Measurements from ENCODE around the gene ABCG8. TPM values are rescaled to one million over a fixed set of nuclear protein-coding genes. Genes with fewer than 3 reads are reported as not detected.

Gene ABCG8
- polyA plus RNA-seq, 1 of the 3 experiments (the other 2 are of a cell fraction), result not detected

DNA sequence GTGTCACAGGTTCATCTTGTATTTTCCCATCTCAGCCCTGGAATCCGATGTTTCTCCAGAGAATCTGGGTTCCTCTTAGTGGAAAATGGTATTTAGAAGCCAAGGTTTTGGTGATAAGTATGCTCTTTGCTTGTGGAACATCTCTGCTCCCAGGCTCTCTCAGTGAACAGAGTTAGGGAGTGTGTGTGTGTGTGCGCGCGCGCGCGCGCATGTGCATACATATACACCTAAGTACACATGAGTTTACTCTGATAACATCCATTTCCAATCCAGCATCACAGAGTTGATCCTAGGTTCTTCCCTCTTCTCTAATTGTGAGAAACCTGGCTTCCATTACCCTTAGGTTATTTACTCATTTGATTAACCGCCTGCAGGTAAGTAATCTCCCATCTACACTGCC is 41.7 kb downstream of the ABCG8 start:
- TF ChIP-seq, protein P1, sequence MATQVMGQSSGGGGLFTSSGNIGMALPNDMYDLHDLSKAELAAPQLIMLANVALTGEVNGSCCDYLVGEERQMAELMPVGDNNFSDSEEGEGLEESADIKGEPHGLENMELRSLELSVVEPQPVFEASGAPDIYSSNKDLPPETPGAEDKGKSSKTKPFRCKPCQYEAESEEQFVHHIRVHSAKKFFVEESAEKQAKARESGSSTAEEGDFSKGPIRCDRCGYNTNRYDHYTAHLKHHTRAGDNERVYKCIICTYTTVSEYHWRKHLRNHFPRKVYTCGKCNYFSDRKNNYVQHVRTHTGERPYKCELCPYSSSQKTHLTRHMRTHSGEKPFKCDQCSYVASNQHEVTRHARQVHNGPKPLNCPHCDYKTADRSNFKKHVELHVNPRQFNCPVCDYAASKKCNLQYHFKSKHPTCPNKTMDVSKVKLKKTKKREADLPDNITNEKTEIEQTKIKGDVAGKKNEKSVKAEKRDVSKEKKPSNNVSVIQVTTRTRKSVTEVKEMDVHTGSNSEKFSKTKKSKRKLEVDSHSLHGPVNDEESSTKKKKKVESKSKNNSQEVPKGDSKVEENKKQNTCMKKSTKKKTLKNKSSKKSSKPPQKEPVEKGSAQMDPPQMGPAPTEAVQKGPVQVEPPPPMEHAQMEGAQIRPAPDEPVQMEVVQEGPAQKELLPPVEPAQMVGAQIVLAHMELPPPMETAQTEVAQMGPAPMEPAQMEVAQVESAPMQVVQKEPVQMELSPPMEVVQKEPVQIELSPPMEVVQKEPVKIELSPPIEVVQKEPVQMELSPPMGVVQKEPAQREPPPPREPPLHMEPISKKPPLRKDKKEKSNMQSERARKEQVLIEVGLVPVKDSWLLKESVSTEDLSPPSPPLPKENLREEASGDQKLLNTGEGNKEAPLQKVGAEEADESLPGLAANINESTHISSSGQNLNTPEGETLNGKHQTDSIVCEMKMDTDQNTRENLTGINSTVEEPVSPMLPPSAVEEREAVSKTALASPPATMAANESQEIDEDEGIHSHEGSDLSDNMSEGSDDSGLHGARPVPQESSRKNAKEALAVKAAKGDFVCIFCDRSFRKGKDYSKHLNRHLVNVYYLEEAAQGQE (IDR thresholded peaks at IDR 0.05; ENCODE audit: low read depth, low read length), result no peak
- TF ChIP-seq MEF2A (IDR thresholded peaks at IDR 0.05; ENCODE audit: borderline replicate concordance, low read depth), result no peak
- no peak for TF ChIP-seq TEAD4 (IDR thresholded peaks at IDR 0.05; ENCODE audit: borderline replicate concordance, insufficient read depth)
- TF ChIP-seq SMC3 (IDR thresholded peaks at IDR 0.05; ENCODE audit: low read depth, low read length), result no peak
- TF ChIP-seq RAD21 (IDR thresholded peaks at IDR 0.05; ENCODE audit: low read length), result no peak
- TF ChIP-seq, protein P2, sequence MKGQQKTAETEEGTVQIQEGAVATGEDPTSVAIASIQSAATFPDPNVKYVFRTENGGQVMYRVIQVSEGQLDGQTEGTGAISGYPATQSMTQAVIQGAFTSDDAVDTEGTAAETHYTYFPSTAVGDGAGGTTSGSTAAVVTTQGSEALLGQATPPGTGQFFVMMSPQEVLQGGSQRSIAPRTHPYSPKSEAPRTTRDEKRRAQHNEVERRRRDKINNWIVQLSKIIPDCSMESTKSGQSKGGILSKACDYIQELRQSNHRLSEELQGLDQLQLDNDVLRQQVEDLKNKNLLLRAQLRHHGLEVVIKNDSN (IDR thresholded peaks at IDR 0.05; ENCODE audit: borderline replicate concordance, low read depth), result no peak
- TF ChIP-seq GATA2 (CRISPR knock-in tag; IDR thresholded peaks at IDR 0.05), result no peak
- TF ChIP-seq FOXM1 (IDR thresholded peaks at IDR 0.05; ENCODE audit: low read depth), result no peak
- TF ChIP-seq, protein P3, sequence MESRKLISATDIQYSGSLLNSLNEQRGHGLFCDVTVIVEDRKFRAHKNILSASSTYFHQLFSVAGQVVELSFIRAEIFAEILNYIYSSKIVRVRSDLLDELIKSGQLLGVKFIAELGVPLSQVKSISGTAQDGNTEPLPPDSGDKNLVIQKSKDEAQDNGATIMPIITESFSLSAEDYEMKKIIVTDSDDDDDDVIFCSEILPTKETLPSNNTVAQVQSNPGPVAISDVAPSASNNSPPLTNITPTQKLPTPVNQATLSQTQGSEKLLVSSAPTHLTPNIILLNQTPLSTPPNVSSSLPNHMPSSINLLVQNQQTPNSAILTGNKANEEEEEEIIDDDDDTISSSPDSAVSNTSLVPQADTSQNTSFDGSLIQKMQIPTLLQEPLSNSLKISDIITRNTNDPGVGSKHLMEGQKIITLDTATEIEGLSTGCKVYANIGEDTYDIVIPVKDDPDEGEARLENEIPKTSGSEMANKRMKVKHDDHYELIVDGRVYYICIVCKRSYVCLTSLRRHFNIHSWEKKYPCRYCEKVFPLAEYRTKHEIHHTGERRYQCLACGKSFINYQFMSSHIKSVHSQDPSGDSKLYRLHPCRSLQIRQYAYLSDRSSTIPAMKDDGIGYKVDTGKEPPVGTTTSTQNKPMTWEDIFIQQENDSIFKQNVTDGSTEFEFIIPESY (IDR thresholded peaks at IDR 0.05; ENCODE audit: borderline replicate concordance, low read depth), result no peak
- TF ChIP-seq, protein P4, sequence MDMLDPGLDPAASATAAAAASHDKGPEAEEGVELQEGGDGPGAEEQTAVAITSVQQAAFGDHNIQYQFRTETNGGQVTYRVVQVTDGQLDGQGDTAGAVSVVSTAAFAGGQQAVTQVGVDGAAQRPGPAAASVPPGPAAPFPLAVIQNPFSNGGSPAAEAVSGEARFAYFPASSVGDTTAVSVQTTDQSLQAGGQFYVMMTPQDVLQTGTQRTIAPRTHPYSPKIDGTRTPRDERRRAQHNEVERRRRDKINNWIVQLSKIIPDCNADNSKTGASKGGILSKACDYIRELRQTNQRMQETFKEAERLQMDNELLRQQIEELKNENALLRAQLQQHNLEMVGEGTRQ (IDR thresholded peaks at IDR 0.05; ENCODE audit: borderline replicate concordance, low read depth, low read length), result no peak
- no peak for TF ChIP-seq GABPA (IDR thresholded peaks at IDR 0.05; ENCODE audit: low read depth)
- TF ChIP-seq, protein P5, sequence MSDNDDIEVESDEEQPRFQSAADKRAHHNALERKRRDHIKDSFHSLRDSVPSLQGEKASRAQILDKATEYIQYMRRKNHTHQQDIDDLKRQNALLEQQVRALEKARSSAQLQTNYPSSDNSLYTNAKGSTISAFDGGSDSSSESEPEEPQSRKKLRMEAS (IDR thresholded peaks at IDR 0.05; ENCODE audit: low read depth), result no peak
- TF ChIP-seq, protein P6, sequence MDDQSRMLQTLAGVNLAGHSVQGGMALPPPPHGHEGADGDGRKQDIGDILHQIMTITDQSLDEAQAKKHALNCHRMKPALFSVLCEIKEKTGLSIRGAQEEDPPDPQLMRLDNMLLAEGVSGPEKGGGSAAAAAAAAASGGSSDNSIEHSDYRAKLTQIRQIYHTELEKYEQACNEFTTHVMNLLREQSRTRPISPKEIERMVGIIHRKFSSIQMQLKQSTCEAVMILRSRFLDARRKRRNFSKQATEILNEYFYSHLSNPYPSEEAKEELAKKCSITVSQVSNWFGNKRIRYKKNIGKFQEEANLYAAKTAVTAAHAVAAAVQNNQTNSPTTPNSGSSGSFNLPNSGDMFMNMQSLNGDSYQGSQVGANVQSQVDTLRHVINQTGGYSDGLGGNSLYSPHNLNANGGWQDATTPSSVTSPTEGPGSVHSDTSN (IDR thresholded peaks at IDR 0.05), result no peak
- TF ChIP-seq CHD2 (IDR thresholded peaks at IDR 0.05; ENCODE audit: low read length, partially characterized antibody), result no peak
- no peak for TF ChIP-seq NRF1 (IDR thresholded peaks at IDR 0.05; ENCODE audit: low read depth, low read length)
- 83% methylated on average over 9 of the region's 9 CpGs for WGBS (ENCODE audit: low lambda C conversion rate)
- Histone ChIP-seq H4K20me1 (ENCODE audit: insufficient read depth) (no peaks in the 10 kb centered on the region), H3K9me2 (no peaks in the 10 kb centered on the region), H2AFZ (ENCODE audit: low read depth) (no peak overlapping the region), H3K27me3 (ENCODE audit: insufficient read depth) (no peaks in the 10 kb centered on the region), H3K79me2 (ENCODE audit: insufficient read depth) (no peaks in the 10 kb centered on the region), H3K4me1 (ENCODE audit: control insufficient read depth in 1 of 2, insufficient read depth in 2 of 2, low read depth in 1 of 2, low read length in 1 of 2) (peaks cover 0 to 7% of the 10 kb centered on the region in 2 experiments; a peak in 1 of 4 replicates), H3K9me3 (no peaks in the 10 kb centered on the region), H3K4me2 (no peak overlapping the region), H3K27ac (ENCODE audit: low read depth in 2 of 2, low read length in 1 of 2) (no peak overlapping the region), H3K4me3 (ENCODE audit: low read depth in 2 of 2, low read length in 1 of 2) (no peak overlapping the region), H3F3A (replicated peaks; ENCODE audit: insufficient read depth) (peaks cover 4% of the 10 kb centered on the region), H3K36me3 (replicated peaks in 1 of 2; ENCODE audit: control insufficient read depth in 1 of 2, insufficient read depth in 2 of 2, low read length in 1 of 2) (peaks cover 2 to 4% of the 10 kb centered on the region in 2 experiments), H3K9ac (no peak overlapping the region)
- POLR2A ChIA-PET, result no interaction called here
- CTCF ChIA-PET, result interaction anchor here (0.9 kb wide), 1 partner anchor 71 kb away, joined by 3 read pairs; no protein-coding TSS in a partner anchor
- DNase-seq, result no peak
